ENCODE measurements around the gene DBX2.
"Not testable (repeated sequence)": the region's sequence is repeated elsewhere in the genome, so short reads cannot be mapped to it uniquely, and the experiment has no call there.

The DBX2 gene
- total RNA-seq, result 0 to 0.06 (median 0) reads per million in 9 experiments

DNA sequence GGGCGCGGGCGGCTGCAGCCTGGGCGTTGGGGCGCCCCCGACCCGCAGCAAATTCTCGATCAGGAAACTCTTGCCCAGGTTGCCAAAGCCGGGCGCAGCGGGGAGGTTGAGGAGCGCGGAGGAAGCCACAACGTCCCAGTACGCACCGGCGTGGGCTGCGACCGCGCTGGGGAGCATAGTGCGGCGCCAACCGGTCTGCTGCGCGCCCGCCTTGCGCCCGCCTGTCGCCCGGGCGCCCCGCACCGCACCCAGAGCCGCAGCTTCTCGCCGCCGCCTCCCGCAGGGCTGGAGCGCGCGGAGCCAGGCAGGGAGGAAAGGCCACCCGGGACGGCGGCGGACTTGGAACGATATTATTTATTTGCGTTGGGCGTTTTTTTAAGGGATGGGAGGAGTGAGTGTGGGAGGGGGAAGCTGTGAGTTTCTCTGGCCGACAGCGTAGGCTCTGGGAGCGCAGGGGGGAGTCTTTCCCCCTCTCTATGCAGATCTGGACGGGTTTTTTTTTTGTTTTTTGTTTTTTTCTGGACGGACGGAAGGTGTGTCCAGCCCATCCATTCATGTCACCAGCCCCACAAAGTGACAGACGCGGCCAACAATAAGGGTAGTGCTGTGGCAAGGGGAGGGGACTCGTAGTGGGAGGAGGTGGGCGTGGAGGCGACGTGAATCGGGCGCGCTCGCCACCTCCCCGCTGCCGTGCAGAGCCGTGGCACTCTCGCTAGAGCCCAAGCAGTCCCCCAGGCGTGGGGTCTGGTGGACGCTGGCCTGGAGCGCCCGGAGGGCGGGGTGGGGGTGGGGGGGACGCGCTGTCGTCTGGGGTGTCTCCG lies at the start of gene DBX2:
TSS of gene DBX2 (minus strand) at position 349 of the 821 bp plus-strand sequence. CDS start at position 177, 172 bp downstream.
- DNase-seq (no peak), ATAC-seq (replicated peaks) (no peak)
- Mint-ChIP-seq H3K9me3 (no peaks in the 10 kb centered on the region), H3K27ac (no peak within 1 kb of the TSS), H3K4me3 (no peak within 1 kb of the TSS), H3K27me3 (peaks cover 74 to 75% of the 10 kb centered on the region in 2 donors), H3K36me3 (ENCODE audit: insufficient read depth) (no peaks in the 10 kb centered on the region), H3K4me1 (ENCODE audit: low read depth in 2 of 2) (no peaks in the 10 kb centered on the region)

DNA sequence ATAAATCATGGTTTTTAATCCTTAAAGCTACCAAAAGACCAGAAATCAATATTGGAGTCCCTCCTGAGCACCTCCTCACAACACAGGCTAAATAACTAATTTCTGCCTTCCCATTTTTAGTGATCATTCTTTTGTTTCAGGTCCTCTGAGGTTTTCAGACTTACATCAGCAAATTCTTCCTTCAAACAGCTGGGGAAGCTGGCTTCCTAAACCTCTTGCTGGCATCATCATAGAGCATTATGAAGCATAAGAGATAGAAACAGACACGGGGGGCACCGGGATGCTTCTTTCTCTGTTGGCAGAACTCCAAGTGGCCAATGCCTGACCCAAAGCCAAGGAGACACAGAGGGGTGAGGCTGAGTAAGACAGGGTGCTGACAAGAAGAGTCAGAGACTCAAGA lies 47.9 kb upstream of the DBX2 start:
- no peaks in the 10 kb centered on the region for H3K4me1 Mint-ChIP-seq (ENCODE audit: low read depth in 2 of 2)
- no peak for ATAC-seq (replicated peaks)
- H3K9me3 Mint-ChIP-seq, result no peaks in the 10 kb centered on the region
- no peak overlapping the region for H3K4me3 Mint-ChIP-seq
- H3K27ac Mint-ChIP-seq, result no peak overlapping the region
- no peak for DNase-seq
- no peaks in the 10 kb centered on the region for H3K36me3 Mint-ChIP-seq (ENCODE audit: insufficient read depth)
- H3K27me3 Mint-ChIP-seq, result peaks cover 19 to 26% of the 10 kb centered on the region in 2 donors

DNA sequence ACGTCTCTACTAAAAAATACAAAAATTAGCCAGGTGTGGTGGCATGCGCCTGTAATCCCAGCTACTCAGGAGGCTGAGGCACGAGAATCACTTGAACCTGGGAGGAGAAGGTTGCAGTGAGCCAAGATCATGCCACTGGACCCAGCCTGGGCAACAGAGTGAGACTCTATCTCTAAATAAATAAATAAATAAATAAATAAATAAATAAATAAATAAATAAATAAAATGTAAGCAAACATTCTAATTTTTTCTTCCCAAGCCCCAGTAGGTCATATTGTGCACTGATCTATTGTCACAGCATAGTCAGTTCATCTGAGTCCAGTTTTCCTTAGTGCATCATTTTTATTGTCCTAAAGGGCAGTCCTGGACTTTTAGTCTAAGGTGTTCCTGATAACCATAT lies 44.5 kb upstream of the DBX2 start:
- not testable (repeated sequence) for H3K9me3 Mint-ChIP-seq; ATAC-seq (replicated peaks); H3K36me3 Mint-ChIP-seq (ENCODE audit: insufficient read depth); H3K27ac Mint-ChIP-seq; DNase-seq; H3K4me1 Mint-ChIP-seq (ENCODE audit: low read depth in 2 of 2); H3K4me3 Mint-ChIP-seq
- H3K27me3 Mint-ChIP-seq, result peaks cover 35 to 36% of the 10 kb centered on the region in 2 donors

DNA sequence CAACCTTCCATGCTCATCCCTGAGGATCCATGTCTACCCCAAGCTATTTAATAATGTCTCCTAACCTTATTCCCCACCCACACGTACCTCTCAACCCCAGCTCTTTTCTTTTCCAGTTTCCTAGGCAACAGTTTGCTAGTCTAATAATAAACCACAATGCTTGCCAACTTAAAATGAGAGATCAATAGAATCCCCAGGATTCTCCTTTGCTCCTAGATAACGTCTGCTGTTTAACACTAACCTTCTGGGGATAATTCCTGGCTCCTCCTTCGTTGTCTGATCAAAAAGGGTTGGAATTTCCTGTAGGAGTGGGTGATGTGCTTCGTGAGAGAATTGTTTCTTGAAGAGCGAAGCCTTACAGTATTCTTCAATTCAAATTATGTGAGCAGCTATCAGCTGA lies 42.2 kb upstream of the DBX2 start:
- Mint-ChIP-seq H3K4me1 (ENCODE audit: low read depth in 2 of 2) (no peaks in the 10 kb centered on the region), H3K4me3 (no peak overlapping the region), H3K27me3 (peaks cover 39 to 44% of the 10 kb centered on the region in 2 donors), H3K9me3 (no peaks in the 10 kb centered on the region), H3K36me3 (ENCODE audit: insufficient read depth) (no peaks in the 10 kb centered on the region), H3K27ac (no peak overlapping the region)
- ATAC-seq (replicated peaks) (no peak), DNase-seq (no peak)

GRCh38 chr12:45089411-45090075 lies 38.6 kb upstream of the DBX2 start:
- peaks cover 43 to 57% of the 10 kb centered on the region in 2 donors for H3K27me3 Mint-ChIP-seq
- no peak overlapping the region for H3K27ac Mint-ChIP-seq
- DNase-seq (no peak), ATAC-seq (replicated peaks) (no peak)
- no peak overlapping the region for H3K4me3 Mint-ChIP-seq
- no peaks in the 10 kb centered on the region for H3K4me1 Mint-ChIP-seq (ENCODE audit: low read depth in 2 of 2)
- no peaks in the 10 kb centered on the region for H3K36me3 Mint-ChIP-seq (ENCODE audit: insufficient read depth)
- peaks cover 3 to 8% of the 10 kb centered on the region in 2 donors for H3K9me3 Mint-ChIP-seq

DNA sequence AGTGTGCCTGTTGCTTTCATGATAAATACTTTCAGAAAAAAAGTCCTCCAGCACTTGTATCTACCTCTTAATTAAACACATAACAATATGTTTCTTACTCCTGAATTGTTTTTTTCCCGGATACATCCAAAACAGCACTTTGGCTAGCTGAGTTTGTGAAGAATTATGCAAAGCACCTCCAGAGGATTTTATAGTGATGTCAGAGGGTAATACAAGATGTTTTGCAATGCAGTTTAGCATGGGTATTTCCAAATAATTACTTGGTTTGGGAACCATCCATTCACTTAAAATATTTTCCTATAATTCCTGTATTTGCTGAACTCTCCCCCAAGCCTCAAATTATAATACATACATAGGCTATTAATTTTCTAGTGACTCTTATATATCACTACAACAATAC lies 37.7 kb upstream of the DBX2 start:
- peaks cover 3 to 8% of the 10 kb centered on the region in 2 donors for H3K9me3 Mint-ChIP-seq
- peaks cover 41 to 47% of the 10 kb centered on the region in 2 donors for H3K27me3 Mint-ChIP-seq
- no peaks in the 10 kb centered on the region for H3K4me1 Mint-ChIP-seq (ENCODE audit: low read depth in 2 of 2)
- no peaks in the 10 kb centered on the region for H3K36me3 Mint-ChIP-seq (ENCODE audit: insufficient read depth)
- no peak overlapping the region for H3K27ac Mint-ChIP-seq
- ATAC-seq (replicated peaks), result no peak
- DNase-seq, result no peak
- H3K4me3 Mint-ChIP-seq, result no peak overlapping the region

DNA sequence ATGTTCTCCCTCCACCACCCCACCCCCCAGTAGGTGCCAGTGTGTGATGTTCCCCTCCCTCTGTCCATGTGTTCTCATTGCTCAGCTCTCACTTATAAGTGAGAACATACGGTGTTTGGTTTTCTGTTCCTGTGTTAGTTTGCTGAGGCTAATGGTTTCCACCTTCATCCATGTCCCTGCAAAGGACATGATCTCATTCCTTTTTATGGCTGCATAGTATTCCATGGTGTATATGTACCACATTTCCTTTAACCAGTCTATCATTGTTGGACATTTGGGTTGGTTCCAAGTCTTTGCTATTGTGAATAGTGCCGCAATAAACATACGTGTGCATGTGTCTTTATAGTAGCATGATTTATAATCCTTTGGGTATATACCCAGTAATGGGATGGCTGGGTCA lies 33.3 kb upstream of the DBX2 start:
- ATAC-seq (replicated peaks); H3K4me1 Mint-ChIP-seq (ENCODE audit: low read depth in 2 of 2); H3K27ac Mint-ChIP-seq; DNase-seq; H3K9me3 Mint-ChIP-seq; H3K36me3 Mint-ChIP-seq (ENCODE audit: insufficient read depth); H3K4me3 Mint-ChIP-seq: not testable (repeated sequence)
- H3K27me3 Mint-ChIP-seq, result peaks cover 18 to 20% of the 10 kb centered on the region in 2 donors

GRCh38 chr12:45077251-45077650 lies 26.4 kb upstream of the DBX2 start:
- Mint-ChIP-seq H3K4me1 (ENCODE audit: low read depth in 2 of 2) (no peaks in the 10 kb centered on the region), H3K9me3 (no peaks in the 10 kb centered on the region), H3K36me3 (ENCODE audit: insufficient read depth) (no peaks in the 10 kb centered on the region), H3K4me3 (no peak overlapping the region), H3K27me3 (peaks cover 15 to 16% of the 10 kb centered on the region in 2 donors), H3K27ac (no peak overlapping the region)
- ATAC-seq (replicated peaks) (no peak), DNase-seq (no peak)

DNA sequence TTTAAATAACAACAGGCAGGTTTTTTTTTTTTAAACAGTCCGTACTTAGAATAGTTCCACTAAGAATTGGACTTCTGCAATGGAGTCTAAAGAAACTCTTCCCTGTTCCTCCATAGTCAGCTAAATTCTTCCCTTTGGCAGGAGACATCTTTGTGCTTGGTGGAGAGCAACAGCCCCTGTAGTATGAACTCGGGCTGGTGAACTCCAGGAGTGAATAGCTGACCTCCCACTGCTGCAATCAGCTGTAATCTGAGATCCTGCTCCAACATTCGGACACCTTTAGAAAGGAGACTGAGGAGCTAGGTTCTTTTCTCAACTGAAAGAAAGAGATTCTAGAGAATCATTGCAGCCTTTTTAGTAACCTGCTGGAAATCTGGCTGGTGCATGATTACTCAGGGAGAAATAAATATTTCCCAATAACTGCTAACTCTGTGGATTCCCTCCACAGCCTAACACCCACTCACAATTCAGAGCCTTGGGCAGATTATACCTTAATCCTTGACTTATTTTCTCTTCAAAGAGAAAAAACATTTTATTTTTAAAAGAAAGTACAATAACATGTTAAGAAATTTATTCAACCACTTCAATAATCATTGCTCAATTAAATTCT lies 25.6 kb upstream of the DBX2 start:
- DNase-seq (no peak), ATAC-seq (replicated peaks) (no peak)
- Mint-ChIP-seq H3K27me3 (peaks cover 20 to 21% of the 10 kb centered on the region in 2 donors), H3K4me3 (no peak overlapping the region), H3K36me3 (ENCODE audit: insufficient read depth) (no peaks in the 10 kb centered on the region), H3K9me3 (no peaks in the 10 kb centered on the region), H3K4me1 (ENCODE audit: low read depth in 2 of 2) (no peaks in the 10 kb centered on the region), H3K27ac (no peak overlapping the region)

DNA sequence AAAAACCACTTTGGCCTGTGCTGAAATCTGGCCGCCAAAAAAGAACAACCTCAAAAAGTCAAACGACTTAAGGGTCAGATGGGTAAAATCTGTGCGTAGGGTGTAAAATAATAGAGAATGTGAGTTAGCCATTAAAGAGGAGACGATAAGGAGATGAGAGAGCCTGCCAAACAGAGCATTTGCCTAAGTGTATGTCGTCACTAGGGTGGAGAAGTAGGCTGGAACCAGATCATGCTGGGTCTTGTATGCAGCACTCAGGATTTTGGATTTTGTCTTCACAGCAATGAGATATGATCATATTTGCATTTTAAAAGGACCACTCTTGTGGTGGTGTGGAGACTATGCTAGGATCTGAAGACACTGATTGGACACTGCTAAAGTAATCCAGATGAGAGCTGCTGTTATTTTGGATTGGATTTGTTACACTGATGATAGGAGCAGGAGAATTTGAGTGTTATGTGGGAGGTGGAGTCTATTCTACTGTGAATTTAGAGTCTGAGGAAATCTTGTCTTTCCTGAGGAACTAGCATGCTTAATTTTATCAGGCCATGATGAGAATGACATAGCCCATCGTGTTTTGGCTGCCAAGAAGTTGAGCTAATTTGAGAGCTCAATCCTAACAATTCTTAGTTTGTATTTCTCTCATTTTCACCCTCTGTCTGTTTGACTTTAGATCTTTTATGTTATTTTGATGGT lies 24.8 kb upstream of the DBX2 start:
- no peak overlapping the region for H3K27ac Mint-ChIP-seq
- no peaks in the 10 kb centered on the region for H3K9me3 Mint-ChIP-seq
- no peak for ATAC-seq (replicated peaks)
- H3K27me3 Mint-ChIP-seq, result peaks cover 21 to 22% of the 10 kb centered on the region in 2 donors
- no peak overlapping the region for H3K4me3 Mint-ChIP-seq
- no peaks in the 10 kb centered on the region for H3K36me3 Mint-ChIP-seq (ENCODE audit: insufficient read depth)
- no peaks in the 10 kb centered on the region for H3K4me1 Mint-ChIP-seq (ENCODE audit: low read depth in 2 of 2)
- DNase-seq, result no peak

GRCh38 chr12:45065125-45065626 lies 14.3 kb upstream of the DBX2 start:
- peaks cover 2 to 18% of the 10 kb centered on the region in 2 donors for H3K9me3 Mint-ChIP-seq
- peaks cover 9 to 31% of the 10 kb centered on the region in 2 donors for H3K27me3 Mint-ChIP-seq

DNA sequence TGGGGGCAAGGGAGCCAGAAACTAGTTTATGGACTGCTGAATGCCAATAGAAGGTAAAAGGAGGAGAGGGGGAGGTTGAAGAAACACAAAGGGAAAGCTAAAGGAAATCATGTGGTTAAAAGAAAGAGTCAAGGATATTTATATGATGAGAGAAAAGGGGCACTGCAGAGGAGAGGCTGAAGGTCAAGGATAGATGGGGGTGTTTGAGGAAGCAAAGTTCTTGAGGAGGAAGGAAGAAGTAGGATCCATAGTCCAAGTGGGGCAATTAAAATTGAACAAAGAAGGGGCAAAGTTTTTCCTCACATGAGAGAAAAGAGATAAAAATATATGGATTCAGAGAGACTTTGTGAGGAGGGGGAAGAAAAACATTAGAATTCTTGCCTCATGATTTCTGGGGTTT lies 10.1 kb upstream of the DBX2 start:
- H3K4me3 Mint-ChIP-seq, result no peak overlapping the region
- no peak overlapping the region for H3K27ac Mint-ChIP-seq
- H3K27me3 Mint-ChIP-seq, result peaks cover 4 to 10% of the 10 kb centered on the region in 2 donors
- H3K9me3 Mint-ChIP-seq, result peaks cover 2 to 10% of the 10 kb centered on the region in 2 donors
- H3K4me1 Mint-ChIP-seq (ENCODE audit: low read depth in 2 of 2), result no peaks in the 10 kb centered on the region
- no peak for ATAC-seq (replicated peaks)
- DNase-seq, result no peak
- no peaks in the 10 kb centered on the region for H3K36me3 Mint-ChIP-seq (ENCODE audit: insufficient read depth)

More at GRCh38 chr12:45065125-45065626, 14.3 kb upstream of the DBX2 start:
- no peaks in the 10 kb centered on the region for H3K36me3 Mint-ChIP-seq (ENCODE audit: insufficient read depth)
- H3K4me3 Mint-ChIP-seq, result no peak overlapping the region
- DNase-seq (no peak), ATAC-seq (replicated peaks) (no peak)
- H3K27ac Mint-ChIP-seq, result no peak overlapping the region
- no peaks in the 10 kb centered on the region for H3K4me1 Mint-ChIP-seq (ENCODE audit: low read depth in 2 of 2)

- Mint-ChIP-seq H3K27me3 (peaks cover 69% of the 10 kb centered on the region in 2 donors), H3K9me3 (no peaks in the 10 kb centered on the region), H3K36me3 (ENCODE audit: insufficient read depth) (no peaks in the 10 kb centered on the region), H3K4me3 (no peak overlapping the region), H3K4me1 (ENCODE audit: low read depth in 2 of 2) (no peaks in the 10 kb centered on the region), H3K27ac (no peak overlapping the region)
- no peak for DNase-seq
- no peak for ATAC-seq (replicated peaks)
Observed at GRCh38 chr12:45051572-45052125, 750 bp upstream of the DBX2 start.
